GM18873 (cell line): ENCODE measurements around the gene THRA.

Experiments
- ATAC-seq: cut with Tn5 transposase; IDR thresholded peaks from one replicate; pipeline ENCODE4 v1.9.1; 2021; ENCODE audit warnings: mild to moderate bottlenecking, moderate library complexity, moderate number of reproducible peaks; ENCODE audit not compliant: unreplicated experiment, low FRiP score

Gene THRA

GRCh38 chr17:40075942-40076498 is 13.3 kb downstream of the THRA start:
- no peak for ATAC-seq

- ATAC-seq = no peak
Measured at GRCh38 chr17:40076591-40076990, 13.8 kb downstream of the THRA start.

GRCh38 chr17:40079545-40079944 is 16.8 kb downstream of the THRA start:
- ATAC-seq = no peak

- no peak for ATAC-seq
Measured at GRCh38 chr17:40084477-40084876, 21.7 kb downstream of the THRA start.

- no peak for ATAC-seq
Measured at GRCh38 chr17:40086150-40087044, 23.6 kb downstream of the THRA start.

GRCh38 chr17:40087049-40087794 is 24.5 kb downstream of the THRA start:
- ATAC-seq = no peak

- no peak for ATAC-seq
Measured at GRCh38 chr17:40087903-40088718, 25.3 kb downstream of the THRA start.

GRCh38 chr17:40089077-40089895 is 26.5 kb downstream of the THRA start:
- ATAC-seq = no peak

GRCh38 chr17:40090237-40091119 is 27.7 kb downstream of the THRA start:
- no peak for ATAC-seq

- ATAC-seq = no peak
Measured at GRCh38 chr17:40091691-40092397, 29.1 kb downstream of the THRA start.

GRCh38 chr17:40092581-40092980 is 29.8 kb downstream of the THRA start:
- ATAC-seq = no peak

- no peak for ATAC-seq
Measured at GRCh38 chr17:40093005-40093579, 30.3 kb downstream of the THRA start.

- ATAC-seq = no peak
Measured at GRCh38 chr17:40093580-40094201, 30.9 kb downstream of the THRA start.

- no peak for ATAC-seq
Measured at GRCh38 chr17:40094874-40095273, 32.1 kb downstream of the THRA start.

- ATAC-seq = no peak
Measured at GRCh38 chr17:40095351-40095943, 32.7 kb downstream of the THRA start.

GRCh38 chr17:40095944-40096791 is 33.4 kb downstream of the THRA start:
- ATAC-seq = peak; percentile 60
